NCI-H2196 treated with DMSO at 0.1 percent for 48 hours (cell line): ENCODE results near the gene PRKCE.
"Not testable (repeated sequence)": the region's sequence is repeated elsewhere in the genome, so short reads cannot be mapped to it uniquely, and the experiment has no call there.

Source experiments
- DNase-seq: peaks from one replicate; lab custom pipeline; 2025; ENCODE audit not compliant: unreplicated experiment; lab: John Stamatoyannopoulos, UW

Gene PRKCE

GRCh38 chr2:46196871-46197462 lies 545.5 kb downstream of the PRKCE start:
- DNase-seq, result no peak

- DNase-seq, result no peak
Observed at GRCh38 chr2:46197672-46198071, 546.2 kb downstream of the PRKCE start.

DNA sequence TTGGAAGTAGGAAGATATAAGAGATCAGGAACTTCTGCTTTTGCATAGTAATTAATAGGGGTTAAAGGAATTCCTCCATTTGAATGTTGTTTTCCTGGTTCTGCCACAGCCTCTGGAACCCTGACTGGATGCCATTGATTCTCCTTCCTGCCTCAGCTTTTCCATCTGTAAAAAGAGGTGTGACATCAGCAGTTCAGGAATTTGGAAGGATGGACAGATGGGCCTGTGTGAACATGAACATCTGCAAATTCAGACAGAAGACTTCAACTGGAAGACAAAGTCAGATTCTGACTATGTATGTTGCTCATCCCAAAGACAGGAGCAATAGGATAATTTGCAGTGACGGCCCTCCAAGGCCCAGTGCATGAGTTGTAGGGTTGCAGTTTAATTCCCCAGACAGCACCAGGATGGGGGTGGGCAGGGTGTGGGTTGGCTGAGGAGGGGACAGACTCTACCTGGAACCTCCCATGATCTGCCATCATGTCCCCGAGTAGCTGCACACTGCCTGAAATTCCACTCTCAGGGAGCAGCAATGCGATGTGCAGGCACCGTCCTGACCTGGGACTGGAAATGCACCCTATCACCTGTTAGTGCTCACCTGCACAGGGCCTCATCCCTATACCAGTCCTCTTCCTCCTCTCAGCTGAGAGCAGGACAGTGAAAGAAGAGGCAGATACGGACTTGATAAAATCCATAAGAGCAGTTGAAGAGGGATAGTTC lies 546.8 kb downstream of the PRKCE start:
- DNase-seq, result no peak

DNA sequence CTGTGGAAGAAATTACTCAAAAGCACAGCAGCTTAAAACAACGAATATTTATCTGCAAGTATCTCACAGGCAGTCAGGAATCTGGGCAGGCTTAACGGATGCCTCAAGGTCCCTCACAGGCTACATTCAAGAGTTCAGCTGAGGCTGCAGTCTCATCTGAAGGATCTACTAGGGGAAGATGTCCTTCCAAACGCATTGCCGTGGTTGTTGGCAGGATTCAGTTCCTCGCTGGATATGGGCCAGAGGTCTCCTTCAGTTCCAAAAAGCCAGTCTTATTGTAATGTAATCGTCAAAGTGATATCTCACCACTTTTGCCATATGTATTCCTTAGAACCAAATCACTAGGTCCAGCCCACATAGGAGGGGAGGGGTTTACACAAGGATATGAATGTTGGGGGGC lies 547.5 kb downstream of the PRKCE start:
- DNase-seq, result no peak

GRCh38 chr2:46200100-46200690 lies 548.7 kb downstream of the PRKCE start:
- DNase-seq, result no peak

GRCh38 chr2:46200861-46201605 lies 549.6 kb downstream of the PRKCE start:
- no peak for DNase-seq

DNA sequence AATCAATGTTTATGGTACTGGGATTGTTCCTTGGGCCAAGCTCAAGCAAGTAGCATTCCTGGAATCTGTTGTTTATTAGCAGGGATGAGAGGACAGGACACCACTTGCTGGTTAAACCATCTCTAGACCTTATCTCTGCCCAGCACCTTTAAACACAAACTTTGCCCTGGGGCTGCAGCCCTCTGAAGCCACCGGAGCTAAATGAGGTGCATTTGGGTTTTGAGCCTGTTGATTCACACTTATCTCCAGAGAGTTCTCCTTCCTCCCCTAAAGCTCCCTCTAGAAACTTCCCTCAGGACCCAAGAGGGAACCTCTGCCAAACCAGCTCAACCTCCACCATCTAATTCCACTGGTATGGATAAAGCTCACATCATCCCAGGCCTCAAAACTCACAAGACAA lies 551.0 kb downstream of the PRKCE start:
- DNase-seq, result no peak

GRCh38 chr2:46202987-46203386 lies 551.5 kb downstream of the PRKCE start:
- no peak for DNase-seq

GRCh38 chr2:46203636-46204035 lies 552.2 kb downstream of the PRKCE start:
- not testable (repeated sequence) for DNase-seq

GRCh38 chr2:46207591-46207990 lies 556.1 kb downstream of the PRKCE start:
- DNase-seq, result no peak

DNA sequence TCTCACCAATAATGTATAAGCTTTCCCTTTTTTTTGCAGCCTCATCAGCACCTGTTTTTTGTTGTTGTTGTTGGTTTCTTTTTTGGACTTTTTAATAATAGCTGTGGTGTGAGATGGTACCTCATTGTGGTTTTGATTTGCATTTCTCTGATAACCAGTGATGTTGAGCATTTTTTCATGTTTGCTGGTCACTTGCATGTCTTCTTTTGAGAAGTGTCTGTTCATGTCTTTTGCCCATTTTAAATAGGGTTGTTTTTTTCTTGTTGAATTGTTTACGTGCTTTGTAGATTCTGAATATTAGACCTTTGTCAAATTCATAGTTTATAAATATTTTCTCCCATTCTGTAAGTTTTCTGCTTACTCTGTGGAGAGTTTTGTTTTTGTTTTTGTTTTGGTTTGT lies 557.3 kb downstream of the PRKCE start:
- no peak for DNase-seq

DNA sequence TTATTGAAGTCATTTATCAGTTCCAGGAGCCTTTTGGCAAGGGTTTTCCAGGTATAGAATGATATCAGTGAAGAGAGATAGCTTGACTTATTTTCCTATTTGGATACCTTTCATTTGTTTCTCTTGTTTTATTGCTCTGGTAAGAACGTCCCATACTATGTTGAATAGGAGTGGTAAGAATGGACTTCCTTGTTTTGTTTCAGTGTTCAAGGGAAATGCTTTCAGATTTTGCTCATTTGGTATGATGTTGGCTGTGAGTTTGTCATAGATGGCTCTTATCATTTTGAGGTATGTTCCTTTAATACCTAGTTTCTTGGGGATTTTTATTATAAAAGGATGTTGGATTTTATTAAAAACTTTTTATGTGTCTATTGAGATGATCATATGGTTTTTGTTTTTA lies 558.6 kb downstream of the PRKCE start:
- no peak for DNase-seq

GRCh38 chr2:46211461-46211860 lies 560.0 kb downstream of the PRKCE start:
- no peak for DNase-seq

DNA sequence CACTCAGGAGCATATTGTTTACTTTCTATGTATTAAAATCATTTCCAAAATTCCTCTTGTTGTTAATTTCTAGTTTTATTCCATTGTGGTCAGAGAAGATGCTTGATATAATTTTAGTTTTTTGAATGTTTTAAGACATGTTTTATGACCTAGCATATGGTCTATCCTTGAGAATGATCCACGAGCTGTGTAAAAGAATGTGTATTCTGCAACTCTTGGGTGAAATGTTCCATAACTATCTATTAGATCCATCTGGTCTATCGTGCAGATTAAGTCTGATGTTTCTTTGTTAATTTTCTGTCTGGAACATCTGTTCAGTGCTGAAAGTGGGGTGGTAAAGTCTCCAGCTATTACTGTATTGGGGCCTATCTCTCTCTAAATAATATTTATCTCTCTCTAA lies 562.4 kb downstream of the PRKCE start:
- DNase-seq, result no peak

- no peak for DNase-seq
Observed at GRCh38 chr2:46216213-46216612, 564.7 kb downstream of the PRKCE start.

DNA sequence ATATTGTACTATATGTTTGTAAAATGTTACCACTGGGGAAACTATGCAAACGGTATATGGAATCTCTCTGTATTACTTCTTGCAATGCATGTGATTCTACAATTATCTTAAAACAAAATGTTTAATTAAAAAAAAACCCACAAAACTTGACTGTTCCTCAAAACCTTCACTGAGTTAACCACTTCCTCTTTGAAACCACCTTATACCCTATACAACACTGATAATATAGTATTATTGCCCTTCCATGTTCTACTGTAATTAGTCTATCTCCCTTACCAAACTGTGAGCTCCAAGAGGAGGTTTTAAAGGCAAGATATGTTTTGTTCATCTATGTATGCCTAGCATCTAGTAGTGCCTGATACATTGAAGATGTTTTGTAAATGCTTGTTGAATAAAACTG lies 572.0 kb downstream of the PRKCE start:
- DNase-seq, result not testable (repeated sequence)

- DNase-seq, result no peak
Observed at GRCh38 chr2:46225150-46225625, 573.7 kb downstream of the PRKCE start.

- DNase-seq, result no peak
Observed at GRCh38 chr2:46225730-46226129, 574.3 kb downstream of the PRKCE start.

GRCh38 chr2:46226620-46227019 lies 575.1 kb downstream of the PRKCE start:
- no peak for DNase-seq

DNA sequence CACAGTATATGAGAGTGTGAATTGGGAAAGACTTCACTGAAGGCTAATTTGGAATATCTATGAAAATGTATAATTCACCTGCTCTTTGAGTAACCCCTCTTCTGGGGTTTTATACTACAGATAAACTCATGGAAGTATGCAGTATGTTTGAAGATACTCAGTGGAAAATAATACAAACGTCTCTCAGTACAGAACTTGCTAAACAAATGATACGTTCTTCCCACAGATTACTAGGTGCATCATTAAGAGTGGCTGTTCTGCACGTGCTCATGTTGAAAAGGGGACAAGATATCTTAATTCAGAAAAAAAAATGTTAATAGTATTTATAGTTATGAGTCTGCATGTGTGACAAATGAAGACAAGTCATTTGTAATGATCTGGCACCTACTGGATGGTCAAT lies 575.5 kb downstream of the PRKCE start:
- no peak for DNase-seq

GRCh38 chr2:46227674-46228289 lies 576.3 kb downstream of the PRKCE start:
- DNase-seq, result no peak
